Measurements from ENCODE around the gene SPECC1. TPM values are rescaled to one million over a fixed set of nuclear protein-coding genes. Genes with fewer than 3 reads are reported as not detected.

SPECC1 gene
- total RNA-seq, 1 experiment from 2014 or later = 46.4 TPM

- no peak overlapping the region for H2AFZ ChIP-seq (ENCODE audit: low read length)
- 0 out of 2 replicates have a peak, but pooled peaks cover 8% of the 10 kb centered on the region for H4K20me1 ChIP-seq (ENCODE audit: low read length)
- ChIA-PET CTCF (no interaction called here), POLR2A (ENCODE audit: unreplicated experiment) (no interaction called here)
- intact Hi-C loops (cut with micrococcal nuclease) = no loop called here
- DNase-seq = no peak
- peaks cover 5% of the 10 kb centered on the region; the same call in 1 of the 2 replicates for H3K36me3 ChIP-seq (ENCODE audit: low read depth, low read length)
- H3K9me3 ChIP-seq (ENCODE audit: low read length) = no peaks in the 10 kb centered on the region
- no peak overlapping the region for H3K4me3 ChIP-seq (ENCODE audit: low read length)
- no peak for ATAC-seq
- no peak overlapping the region for H3K27ac ChIP-seq (ENCODE audit: low read length)
- BruUV-seq (replicated peaks) = no TSS peak
- H3K9ac ChIP-seq (ENCODE audit: low read length) = no peak overlapping the region
- H3K4me2 ChIP-seq (ENCODE audit: low read length) = no peak overlapping the region
- H3K79me2 ChIP-seq (ENCODE audit: low read length) = no peaks in the 10 kb centered on the region
- TF ChIP-seq EZH2phosphoT487 (IDR thresholded peaks at IDR 0.05; ENCODE audit: borderline replicate concordance, low read length) (no peak), EZH2 (IDR thresholded peaks at IDR 0.05; ENCODE audit: low read length, unreplicated experiment) (no peak), CTCF (conservative IDR thresholded peaks at IDR 0.05; ENCODE audit: low read depth, low read length) (no peak)
- H3K27me3 ChIP-seq (ENCODE audit: low read length) = no peaks in the 10 kb centered on the region
- peaks cover 4% of the 10 kb centered on the region; the same call in 1 of the 2 replicates for H3K4me1 ChIP-seq (ENCODE audit: insufficient read depth, low read length)
- no peaks in the 10 kb centered on the region for H3F3A ChIP-seq (ENCODE audit: low read length, unreplicated experiment)
- H3K9me2 ChIP-seq (replicated peaks; ENCODE audit: low read length) = no peaks in the 10 kb centered on the region
Observed at GRCh38 chr17:20228860-20229259, 219.7 kb downstream of the SPECC1 start.

- Histone ChIP-seq H3F3A (ENCODE audit: low read length, unreplicated experiment) (no peaks in the 10 kb centered on the region), H3K27me3 (ENCODE audit: low read length) (no peaks in the 10 kb centered on the region), H3K36me3 (ENCODE audit: low read depth, low read length) (peaks cover 10% of the 10 kb centered on the region; the same call in 1 of the 2 replicates), H4K20me1 (ENCODE audit: low read length) (0 out of 2 replicates have a peak, but pooled peaks cover 7% of the 10 kb centered on the region), H3K9me2 (replicated peaks; ENCODE audit: low read length) (no peaks in the 10 kb centered on the region), H3K4me2 (ENCODE audit: low read length) (no peak overlapping the region), H3K4me1 (ENCODE audit: insufficient read depth, low read length) (no peaks in the 10 kb centered on the region), H3K9me3 (ENCODE audit: low read length) (no peaks in the 10 kb centered on the region), H3K79me2 (ENCODE audit: low read length) (no peaks in the 10 kb centered on the region), H3K4me3 (ENCODE audit: low read length) (no peak overlapping the region), H3K9ac (ENCODE audit: low read length) (no peak overlapping the region), H3K27ac (ENCODE audit: low read length) (no peak overlapping the region), H2AFZ (ENCODE audit: low read length) (no peak overlapping the region)
- ChIA-PET POLR2A (ENCODE audit: unreplicated experiment) (no interaction called here), CTCF (no interaction called here)
- ATAC-seq (no peak), DNase-seq (no peak)
- TF ChIP-seq CTCF (conservative IDR thresholded peaks at IDR 0.05; ENCODE audit: low read depth, low read length) = no peak
- no peak for TF ChIP-seq EZH2phosphoT487 (IDR thresholded peaks at IDR 0.05; ENCODE audit: borderline replicate concordance, low read length)
- no peak for TF ChIP-seq EZH2 (IDR thresholded peaks at IDR 0.05; ENCODE audit: low read length, unreplicated experiment)
- intact Hi-C loops (cut with micrococcal nuclease) = no loop called here
- no TSS peak for BruUV-seq (replicated peaks)
Observed at GRCh38 chr17:20230924-20231323, 221.8 kb downstream of the SPECC1 start.

GRCh38 chr17:20232611-20233010 lies 223.5 kb downstream of the SPECC1 start:
- no peak for ATAC-seq
- Histone ChIP-seq H3K9me2 (replicated peaks; ENCODE audit: low read length) (no peaks in the 10 kb centered on the region), H4K20me1 (ENCODE audit: low read length) (no peaks in the 10 kb centered on the region), H3K4me1 (ENCODE audit: insufficient read depth, low read length) (no peaks in the 10 kb centered on the region), H3F3A (ENCODE audit: low read length, unreplicated experiment) (no peaks in the 10 kb centered on the region), H3K36me3 (ENCODE audit: low read depth, low read length) (peaks cover 10% of the 10 kb centered on the region; the same call in 1 of the 2 replicates), H3K4me3 (ENCODE audit: low read length) (no peak overlapping the region), H2AFZ (ENCODE audit: low read length) (no peak overlapping the region), H3K9me3 (ENCODE audit: low read length) (no peaks in the 10 kb centered on the region), H3K27me3 (ENCODE audit: low read length) (no peaks in the 10 kb centered on the region), H3K4me2 (ENCODE audit: low read length) (no peak overlapping the region), H3K79me2 (ENCODE audit: low read length) (no peaks in the 10 kb centered on the region), H3K27ac (ENCODE audit: low read length) (no peak overlapping the region), H3K9ac (ENCODE audit: low read length) (no peak overlapping the region)
- intact Hi-C loops (cut with micrococcal nuclease) = no loop called here
- TF ChIP-seq EZH2phosphoT487 (IDR thresholded peaks at IDR 0.05; ENCODE audit: borderline replicate concordance, low read length) (no peak), EZH2 (IDR thresholded peaks at IDR 0.05; ENCODE audit: low read length, unreplicated experiment) (no peak), CTCF (conservative IDR thresholded peaks at IDR 0.05; ENCODE audit: low read depth, low read length) (no peak)
- BruUV-seq (replicated peaks) = no TSS peak
- ChIA-PET CTCF (no interaction called here), POLR2A (ENCODE audit: unreplicated experiment) (no interaction called here)
- no peak for DNase-seq

All from PC-3 (cell line).